H9 (cell line): Measurements from ENCODE around the gene P2RX2. TPM values are rescaled to one million over a fixed set of nuclear protein-coding genes. Genes with fewer than 3 reads are reported as not detected.
A peak's percentile ranks its signal among the peaks of the same experiment; 100 is the strongest.

Experiments
- DNase-seq: peaks from one replicate; pipeline ENCODE4 v3.0.0-alpha.2; 2017
- H2AFZ ChIP-seq: one replicate; pipeline ENCODE4 v1.6.1; 2013; ENCODE audit warnings: mild to moderate bottlenecking, low read length, control low read depth, moderate library complexity
- H2AK5ac ChIP-seq: 2 replicates; pipeline ENCODE4 v1.6.1; 2013; ENCODE audit warnings: low read length, control low read depth, mixed read lengths; ENCODE audit not compliant: insufficient read length
- H2BK120ac ChIP-seq: one replicate; pipeline ENCODE4 v1.6.1; 2013; ENCODE audit warnings: low read depth, mild to moderate bottlenecking, low read length, control low read depth, inconsistent platforms; ENCODE audit not compliant: poor library complexity, severe bottlenecking
- H2BK12ac ChIP-seq: 2 replicates; pipeline ENCODE4 v1.6.1; 2013; ENCODE audit warnings: low read length, control low read depth, mixed read lengths, low read depth; ENCODE audit not compliant: insufficient read length
- H2BK15ac ChIP-seq: 2 replicates; pipeline ENCODE4 v1.6.1; 2013; ENCODE audit warnings: low read depth, low read length, control low read depth
- H2BK20ac ChIP-seq: one replicate; pipeline ENCODE4 v1.6.1; 2013; ENCODE audit warnings: low read depth, mild to moderate bottlenecking, low read length, control low read depth, inconsistent platforms; ENCODE audit not compliant: poor library complexity, severe bottlenecking
- H2BK5ac ChIP-seq: 2 replicates; pipeline ENCODE4 v1.6.1; 2013; ENCODE audit warnings: low read length, control low read depth, mixed read lengths; ENCODE audit not compliant: insufficient read length
- H3K14ac ChIP-seq: 2 replicates; pipeline ENCODE4 v1.6.1; 2013; ENCODE audit warnings: low read length, control low read depth; ENCODE audit not compliant: insufficient read depth
- H3K18ac ChIP-seq: 2 replicates; pipeline ENCODE4 v1.6.1; 2013; ENCODE audit warnings: low read depth, mild to moderate bottlenecking, mixed read lengths, low read length, control low read depth; ENCODE audit not compliant: insufficient read length
- H3K23ac ChIP-seq: 2 replicates; pipeline ENCODE4 v1.6.1; 2013; ENCODE audit warnings: low read length, control low read depth, mixed read lengths, low read depth; ENCODE audit not compliant: insufficient read length
- H3K23me2 ChIP-seq: 2 replicates; pipeline ENCODE4 v1.6.1; 2013; ENCODE audit warnings: low read depth, mild to moderate bottlenecking, mixed read lengths, low read length, control low read depth; ENCODE audit not compliant: insufficient read length, poor library complexity, severe bottlenecking
- H3K27ac ChIP-seq: 2 replicates; pipeline ENCODE4 v1.5.1; 2013; ENCODE audit warnings: low read length, control low read depth, mixed read lengths, low read depth; ENCODE audit not compliant: insufficient read length
- H3K27me3 ChIP-seq: 2 replicates; pipeline ENCODE4 v1.6.1; 2013; ENCODE audit warnings: low read length, control low read depth, inconsistent platforms; ENCODE audit not compliant: insufficient read depth
- H3K4ac ChIP-seq: 2 replicates; pipeline ENCODE4 v1.6.1; 2013; ENCODE audit warnings: low read depth, mild to moderate bottlenecking, control low read depth, inconsistent platforms, low read length, moderate library complexity
- H3K4me1 ChIP-seq: 2 replicates; pipeline ENCODE4 v1.6.1; 2013; ENCODE audit warnings: low read length, control low read depth, inconsistent platforms; ENCODE audit not compliant: insufficient read depth
- H3K4me2 ChIP-seq: 2 replicates; pipeline ENCODE4 v1.6.1; 2013; ENCODE audit warnings: low read length, control low read depth, mixed read lengths; ENCODE audit not compliant: insufficient read length, insufficient read depth
- H3K56ac ChIP-seq: 2 replicates; pipeline ENCODE4 v1.6.1; 2013; ENCODE audit warnings: low read depth, mild to moderate bottlenecking, mixed read lengths, low read length, control low read depth; ENCODE audit not compliant: insufficient read length
- H3K79me1 ChIP-seq: 2 replicates; pipeline ENCODE4 v1.6.1; 2013; ENCODE audit warnings: low read depth, mild to moderate bottlenecking, moderate library complexity, low read length, control low read depth, inconsistent platforms; ENCODE audit not compliant: insufficient read depth, poor library complexity, severe bottlenecking
- H3K79me2 ChIP-seq: 2 replicates; pipeline ENCODE4 v1.6.1; 2013; ENCODE audit warnings: low read length, control low read depth, inconsistent platforms; ENCODE audit not compliant: insufficient read depth
- H3K9ac ChIP-seq: 2 replicates; pipeline ENCODE4 v1.6.1; 2013; ENCODE audit warnings: low read length, control low read depth, mixed read lengths; ENCODE audit not compliant: insufficient read length; ENCODE audit errors: extremely low read depth
- H3K9me3 ChIP-seq: one replicate; pipeline ENCODE4 v1.6.1; 2013; ENCODE audit warnings: low read depth, low read length, inconsistent platforms; ENCODE audit not compliant: control insufficient read depth
- H3T11ph ChIP-seq: one replicate; pipeline ENCODE4 v1.6.1; 2013; ENCODE audit warnings: mild to moderate bottlenecking, low read length, control low read depth, inconsistent platforms
- H4K20me1 ChIP-seq: one replicate; pipeline ENCODE4 v1.6.1; 2013; ENCODE audit not compliant: control insufficient read depth, insufficient read length, insufficient read depth
- H4K5ac ChIP-seq: 2 replicates; pipeline ENCODE4 v1.6.1; 2013; ENCODE audit warnings: low read depth, mild to moderate bottlenecking, mixed read lengths, low read length, control low read depth; ENCODE audit not compliant: insufficient read length
- H4K8ac ChIP-seq: replicated peaks from 2 replicates; pipeline ENCODE4 v1.6.1; 2013; ENCODE audit warnings: low read length, control low read depth, mixed read lengths, low read depth; ENCODE audit not compliant: insufficient read length
- H4K91ac ChIP-seq: 2 replicates; pipeline ENCODE4 v1.6.1; 2013; ENCODE audit warnings: low read depth, mild to moderate bottlenecking, moderate library complexity, mixed read lengths, low read length, control low read depth; ENCODE audit not compliant: insufficient read length
- H3K27ac Mint-ChIP-seq, 3 experiments: 2 replicates in 2 of 3; 3 replicates in 1 of 3; pipeline ENCODE4 v1.8.0; 2020 to 2021; ENCODE audit warnings: mixed read lengths in 3 of 3, mild to moderate bottlenecking in 1 of 3, moderate library complexity in 1 of 3
- H3K27me3 Mint-ChIP-seq: 2 replicates; pipeline ENCODE4 v1.8.0; 2021; ENCODE audit warnings: low read depth, mild to moderate bottlenecking, moderate library complexity, mixed read lengths
- H3K36me3 Mint-ChIP-seq, 3 experiments: 2 replicates in 2 of 3; 3 replicates in 1 of 3; pipeline ENCODE4 v1.8.0; 2020 to 2021; ENCODE audit warnings: low read depth in 3 of 3, mixed read lengths in 3 of 3; ENCODE audit not compliant: insufficient read depth in 1 of 3
- H3K4me1 Mint-ChIP-seq, 2 experiments: 2 replicates each; pipeline ENCODE4 v1.8.0; 2020; ENCODE audit warnings: mixed read lengths in 2 of 2
- H3K4me3 Mint-ChIP-seq, 2 experiments: 2 replicates in 1 of 2; 3 replicates in 1 of 2; pipeline ENCODE4 v1.8.0; 2020 to 2021; ENCODE audit warnings: mild to moderate bottlenecking in 2 of 2, mixed read lengths in 2 of 2, moderate library complexity in 1 of 2
- H3K9me3 Mint-ChIP-seq, 2 experiments: 2 replicates in 1 of 2; 3 replicates in 1 of 2; pipeline ENCODE4 v1.8.0; 2020; ENCODE audit warnings: mild to moderate bottlenecking in 2 of 2, mixed read lengths in 2 of 2, moderate library complexity in 1 of 2
- CTCF ChIP-seq: fragments of 200-600 bp; sonication (generic); conservative IDR thresholded peaks from 3 replicates; pipeline ENCODE4 v1.8.0; 2021; ENCODE audit warnings: antibody characterized with exemption, mild to moderate bottlenecking
- WGBS: extraction: QIAGEN DNeasy Blood & Tissue Kit; methylation state at CpG from one replicate; pipeline ENCODE4 v1.1.7; 2013; ENCODE audit warnings: missing lambda C conversion rate, low lambda C conversion rate, mixed read lengths; ENCODE audit not compliant: insufficient read length; ENCODE audit errors: extremely low coverage; 5-methylcytosine and 5-hydroxymethylcytosine counted together
- total RNA-seq: library from RNA; stranded (reverse); gene quantifications from 2 replicates; pipeline ENCODE4 v1.2.1, GENCODE V29; 2021

The P2RX2 gene
- total RNA-seq, 1 experiment from 2014 or later, result 1.8 TPM

GRCh38 chr12:132617822-132618682 lies 524 bp upstream of the P2RX2 start:
- no peak overlapping the region for H3K23ac ChIP-seq
- no peak overlapping the region for H4K91ac ChIP-seq
- no peak overlapping the region for H2BK5ac ChIP-seq
- H3K56ac ChIP-seq, result no peak overlapping the region
- H4K20me1 ChIP-seq, result no peaks in the 10 kb centered on the region
- no peak overlapping the region for H3K27ac ChIP-seq
- H4K5ac ChIP-seq, result no peak overlapping the region
- Mint-ChIP-seq H3K36me3 (peaks cover 3 to 5% (median 4%) of the 10 kb centered on the region in 3 experiments; a peak in 5 of 7 replicates), H3K4me3 (peak overlapping the region; percentile 51 to 83), H3K9me3 (peaks cover 21 to 23% of the 10 kb centered on the region in 2 experiments), H3K27me3 (peaks cover 68% of the 10 kb centered on the region), H3K4me1 (peaks cover 5 to 12% of the 10 kb centered on the region in 2 experiments), H3K27ac (no peak overlapping the region)
- no peak overlapping the region for H3K9ac ChIP-seq
- H2BK15ac ChIP-seq, result no peak overlapping the region
- H2AK5ac ChIP-seq, result no peak overlapping the region
- no peak overlapping the region for H2AFZ ChIP-seq
- no peak overlapping the region for H3K14ac ChIP-seq
- no peak overlapping the region for H3K4me2 ChIP-seq
- H3K4me1 ChIP-seq, result no peaks in the 10 kb centered on the region
- H3K79me2 ChIP-seq, result no peaks in the 10 kb centered on the region
- no peak for TF ChIP-seq CTCF
- no peaks in the 10 kb centered on the region for H3K79me1 ChIP-seq
- peak; percentile 71 for DNase-seq
- no peak overlapping the region for H3K18ac ChIP-seq
- no peak overlapping the region for H4K8ac ChIP-seq
- WGBS, result no CpG with 5 or more reads among the region's 51 CpGs
- no peak overlapping the region for H3T11ph ChIP-seq
- H3K27me3 ChIP-seq, result peaks cover 27% of the 10 kb centered on the region
- no peak overlapping the region for H2BK12ac ChIP-seq
- H2BK120ac ChIP-seq, result no peak overlapping the region
- H3K9me3 ChIP-seq, result peaks cover 20% of the 10 kb centered on the region
- no peak overlapping the region for H3K4ac ChIP-seq
- no peaks in the 10 kb centered on the region for H3K23me2 ChIP-seq
- H2BK20ac ChIP-seq, result no peak overlapping the region
